SIG-M5 treated with dmso at 0.1 percent for 504 hours (cell line): ENCODE results near the gene TUBA1B.
"Not testable (repeated sequence)": the region's sequence is repeated elsewhere in the genome, so short reads cannot be mapped to it uniquely, and the experiment has no call there.

ENCODE experiments used
- DNase-seq: peaks from one replicate; lab custom pipeline; 2025; ENCODE audit not compliant: unreplicated experiment; lab: John Stamatoyannopoulos, UW

TUBA1B gene

DNA sequence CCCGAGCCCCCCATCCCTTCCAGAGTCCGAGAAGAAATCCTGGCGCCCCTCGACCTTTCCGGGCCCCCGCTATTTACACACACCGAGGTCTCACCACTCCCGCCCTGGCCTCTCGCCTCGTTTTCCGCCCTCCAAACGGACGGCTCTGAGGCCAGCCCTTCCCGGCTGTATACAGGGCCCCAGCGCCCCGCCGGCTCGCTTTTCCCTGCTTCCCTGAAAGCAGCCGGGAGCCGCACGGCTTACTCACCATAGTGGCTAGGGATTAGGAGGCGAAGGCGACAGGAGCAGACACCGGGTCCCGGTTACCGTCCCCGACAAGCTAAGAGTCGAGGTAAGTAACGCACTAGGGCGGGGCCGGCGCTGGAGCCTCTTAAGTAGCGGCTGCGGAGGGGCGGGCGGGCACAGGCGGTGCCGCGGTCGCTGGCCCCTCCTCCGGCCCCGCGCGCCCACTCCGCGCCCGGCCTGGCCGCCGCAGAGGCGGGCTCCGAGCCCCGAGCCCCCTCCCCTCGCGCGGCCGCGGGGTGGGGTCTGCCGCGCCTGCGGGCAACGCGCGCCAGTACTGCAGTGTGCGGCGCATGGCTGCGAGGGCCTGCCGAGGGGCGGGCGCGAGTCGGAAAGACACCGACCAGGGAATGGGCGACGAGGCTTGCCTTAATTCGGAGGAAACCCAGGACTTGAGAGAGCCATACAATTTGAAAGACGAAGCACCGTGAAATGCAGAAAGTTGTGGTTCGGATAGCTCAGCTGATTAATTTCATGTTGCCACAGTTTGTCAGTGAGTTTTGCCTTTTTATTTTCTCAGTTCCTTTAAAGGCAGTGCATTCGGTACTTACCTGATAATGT is at the start of gene TUBA1B:
Gene TUBA1B (minus strand): TSS at position 345 of the 843 bp plus-strand sequence. CDS start 95 bp downstream, at position 250.
- DNase-seq, result peak; percentile 85

DNA sequence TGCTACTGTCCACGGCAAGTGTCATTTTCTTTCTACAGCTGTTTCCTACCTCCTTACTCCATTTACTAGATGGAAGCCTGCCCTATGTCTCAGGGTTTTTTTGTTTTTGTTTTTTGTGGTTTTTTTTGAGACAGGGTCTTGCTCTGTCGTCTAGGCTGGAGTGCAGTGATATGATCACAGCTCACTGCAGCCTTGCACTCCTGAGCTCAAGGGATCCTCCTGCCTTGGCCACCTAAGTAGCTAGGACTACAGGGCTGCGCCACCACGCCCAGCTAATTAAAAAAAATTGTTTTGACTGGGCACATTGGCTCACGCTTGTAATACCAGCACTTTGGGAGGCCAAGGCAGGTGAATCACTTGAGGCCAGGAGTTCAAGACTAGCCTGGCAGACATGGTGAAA is 43.0 kb upstream of the TUBA1B start:
- no peak for DNase-seq

DNA sequence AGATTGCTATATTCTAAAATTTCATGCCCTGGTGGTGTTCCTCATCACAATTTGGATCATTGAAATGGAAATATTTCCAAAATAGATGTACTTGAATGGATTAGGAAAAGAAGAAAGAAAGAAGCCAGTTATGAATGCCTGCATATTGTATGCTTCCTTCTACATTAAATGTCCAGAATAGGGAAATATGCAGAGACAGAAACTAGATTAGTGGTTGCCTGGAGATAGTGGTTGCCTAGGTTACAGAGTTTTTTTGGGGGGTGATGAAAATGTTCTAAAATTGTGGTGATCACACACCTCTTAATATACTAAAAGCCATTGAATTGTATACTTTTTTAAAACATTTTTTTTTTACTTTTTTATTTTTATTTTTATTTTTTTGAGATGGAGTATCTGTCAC is 39.7 kb upstream of the TUBA1B start:
- DNase-seq, result no peak

- no peak for DNase-seq
Observed at GRCh38 chr12:49165114-49165513, 33.9 kb upstream of the TUBA1B start.

GRCh38 chr12:49161901-49162300 is 30.7 kb upstream of the TUBA1B start:
- not testable (repeated sequence) for DNase-seq

DNA sequence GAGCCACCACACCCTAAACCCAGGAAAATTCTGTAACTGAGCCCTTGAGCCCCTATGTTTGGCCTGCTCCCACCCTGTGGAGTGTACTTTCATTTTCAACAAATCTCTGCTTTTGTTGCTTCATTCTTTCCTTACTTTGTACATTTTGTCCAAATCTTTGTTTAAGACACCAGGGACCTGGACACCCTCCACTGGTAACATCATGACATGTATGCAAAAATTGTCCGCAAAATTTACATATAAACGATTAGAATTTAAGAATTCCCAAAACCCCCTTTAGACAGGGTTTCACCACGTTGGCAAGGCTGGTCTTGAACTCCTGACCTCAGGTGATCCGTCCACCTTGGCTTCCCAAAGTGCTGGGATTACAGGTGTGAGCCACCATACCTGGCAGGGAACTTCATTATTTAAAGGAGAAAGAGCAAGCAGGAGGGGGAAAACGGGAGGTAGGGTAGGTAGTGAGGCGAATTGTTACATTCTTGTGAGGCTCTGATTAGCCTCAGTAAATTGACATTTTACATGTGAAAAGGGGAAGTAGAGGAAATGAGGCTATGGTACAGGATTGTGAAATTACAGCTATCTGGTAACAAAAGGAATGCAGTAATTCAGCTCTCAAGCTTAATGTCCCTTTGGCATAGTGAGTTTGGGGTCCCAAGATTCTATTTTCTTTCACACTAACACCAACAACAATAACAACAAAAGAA is 30.0 kb upstream of the TUBA1B start:
- DNase-seq, result peak; percentile 84

GRCh38 chr12:49160399-49160798 is 29.2 kb upstream of the TUBA1B start:
- DNase-seq, result no peak

DNA sequence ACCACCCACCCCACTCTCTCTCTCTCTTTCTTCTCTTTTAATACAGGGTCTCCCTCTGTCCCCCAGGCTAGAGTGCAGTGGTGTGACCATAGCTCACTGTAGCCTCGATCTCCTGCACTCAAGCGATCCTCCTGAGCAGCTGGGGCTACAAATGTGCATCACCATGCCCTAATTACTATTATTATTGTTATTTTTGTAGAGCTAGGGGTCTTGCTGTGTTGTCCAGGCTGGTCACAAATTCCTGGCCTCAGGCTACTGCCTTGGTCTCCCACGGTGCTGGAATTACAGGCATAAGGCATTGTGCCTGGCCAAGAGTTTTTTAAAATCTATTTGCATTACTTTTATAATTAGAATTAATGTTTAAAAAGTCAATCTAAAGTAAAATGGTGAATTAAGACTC is 23.0 kb upstream of the TUBA1B start:
- DNase-seq, result no peak

DNA sequence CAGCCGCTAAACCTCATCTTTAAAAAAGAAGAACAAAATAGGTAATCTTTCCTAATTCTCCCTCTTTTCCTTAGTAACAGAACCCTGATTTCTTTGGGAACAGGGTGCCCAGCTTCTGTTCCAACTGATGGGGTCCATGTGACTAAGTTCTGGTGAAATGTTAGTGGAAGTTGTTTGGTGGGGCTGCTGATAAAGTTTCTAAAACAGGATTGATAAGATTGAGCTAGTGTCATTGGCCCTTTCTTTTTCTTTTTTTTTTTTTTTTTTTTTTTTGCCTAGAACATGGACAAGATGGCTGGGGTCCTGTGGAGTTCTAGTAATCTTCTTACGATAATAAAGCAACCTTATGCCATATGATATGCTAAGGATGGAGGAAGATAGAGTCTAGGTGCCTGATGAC is 16.2 kb upstream of the TUBA1B start:
- DNase-seq, result no peak

DNA sequence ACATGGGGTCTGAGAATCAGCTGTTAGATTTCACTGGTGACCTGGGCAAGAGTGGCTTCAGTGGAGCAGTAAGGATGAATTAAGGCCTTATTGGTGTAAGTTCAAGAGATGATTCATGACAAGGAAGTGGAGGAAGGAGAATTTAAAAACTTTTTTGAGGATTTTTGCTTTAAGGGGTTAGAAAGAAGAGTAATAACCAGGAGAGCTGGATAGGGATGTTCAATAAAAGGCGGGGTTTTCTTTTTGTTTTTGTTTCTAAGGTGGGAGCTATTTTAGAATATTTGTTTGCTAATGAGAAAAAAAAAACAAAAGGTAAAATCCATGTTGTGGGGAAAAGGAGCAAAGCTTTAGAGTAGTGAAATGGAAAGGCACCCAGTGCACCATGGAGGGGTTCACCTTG is 15.2 kb upstream of the TUBA1B start:
- DNase-seq, result no peak

DNA sequence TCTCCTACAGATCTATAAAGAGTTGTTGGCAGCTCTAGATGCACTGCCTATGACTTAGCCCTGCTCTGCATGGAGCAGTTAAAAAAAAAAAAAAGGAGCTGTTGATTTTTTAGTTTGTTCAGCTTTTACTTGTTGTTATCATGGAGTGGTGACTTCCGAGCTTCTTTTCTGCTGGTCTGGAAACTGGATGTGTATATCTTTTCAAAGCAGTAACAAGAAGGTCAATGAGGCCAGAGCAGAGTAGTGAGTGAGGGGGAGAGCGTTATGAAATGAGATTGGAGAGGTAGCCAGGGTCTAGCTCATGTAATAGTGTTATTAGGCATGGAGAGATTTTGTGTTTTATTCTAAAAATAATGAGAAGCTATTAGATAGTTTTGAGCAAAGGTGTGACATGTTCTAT is 13.2 kb upstream of the TUBA1B start:
- no peak for DNase-seq

DNA sequence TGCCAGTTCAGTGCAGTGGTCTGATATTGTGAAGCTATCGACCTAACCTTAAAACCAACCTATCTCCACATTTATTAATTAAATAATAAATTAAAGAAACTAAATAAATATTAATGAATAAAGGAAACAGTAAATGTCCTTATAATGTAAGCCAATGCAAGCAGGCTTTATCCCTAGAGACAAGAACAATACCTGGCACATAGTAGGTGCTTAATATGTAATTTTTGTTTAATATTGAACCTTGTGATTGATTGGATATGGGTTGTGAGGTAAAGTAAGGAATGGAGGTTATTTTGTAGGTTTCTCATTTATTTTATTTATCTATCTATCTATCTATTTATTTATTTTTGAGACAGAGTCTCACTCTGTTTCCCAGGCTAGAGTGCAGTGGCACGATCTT is 7.8 kb upstream of the TUBA1B start:
- no peak for DNase-seq

DNA sequence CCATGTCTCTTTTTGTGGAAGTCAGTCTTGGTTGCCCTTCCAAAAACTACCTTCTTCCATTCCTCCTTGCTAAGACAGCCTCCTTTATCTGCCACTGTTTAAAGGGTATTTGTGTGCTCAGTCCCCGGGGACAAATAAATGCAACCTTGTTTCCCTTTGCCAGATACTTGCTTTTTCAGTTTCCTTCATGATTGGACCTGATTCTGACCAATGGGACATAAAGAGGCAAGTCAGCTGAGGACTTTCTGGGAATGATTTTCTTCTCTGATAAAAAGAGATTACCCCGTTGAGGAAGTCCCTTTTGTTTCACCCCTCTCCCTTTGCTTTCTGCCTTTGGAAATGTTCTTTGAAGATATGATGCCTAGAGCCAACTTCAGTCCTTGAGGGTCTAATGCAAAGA is 7.4 kb upstream of the TUBA1B start:
- DNase-seq, result no peak

- DNase-seq, result no peak
Observed at GRCh38 chr12:49137476-49137875, 6.3 kb upstream of the TUBA1B start.

DNA sequence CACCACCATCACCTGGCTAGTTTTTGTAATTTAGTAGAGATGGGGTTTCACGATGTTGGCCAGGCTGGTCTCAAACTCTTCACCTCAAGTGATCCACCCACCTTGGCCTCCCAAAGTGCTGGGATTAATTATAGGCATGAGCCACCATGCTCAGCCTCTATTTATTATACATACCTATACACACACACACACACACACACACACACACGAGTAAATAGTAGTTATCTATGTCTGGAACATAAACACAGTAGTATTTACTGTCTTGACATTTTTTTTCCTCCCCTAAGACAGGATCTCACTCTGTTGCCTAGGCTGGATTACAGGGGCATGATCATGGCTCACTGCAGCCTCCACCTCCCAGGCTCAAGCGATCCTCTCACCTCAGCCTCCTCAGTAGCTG is 5.8 kb upstream of the TUBA1B start:
- DNase-seq, result not testable (repeated sequence)

DNA sequence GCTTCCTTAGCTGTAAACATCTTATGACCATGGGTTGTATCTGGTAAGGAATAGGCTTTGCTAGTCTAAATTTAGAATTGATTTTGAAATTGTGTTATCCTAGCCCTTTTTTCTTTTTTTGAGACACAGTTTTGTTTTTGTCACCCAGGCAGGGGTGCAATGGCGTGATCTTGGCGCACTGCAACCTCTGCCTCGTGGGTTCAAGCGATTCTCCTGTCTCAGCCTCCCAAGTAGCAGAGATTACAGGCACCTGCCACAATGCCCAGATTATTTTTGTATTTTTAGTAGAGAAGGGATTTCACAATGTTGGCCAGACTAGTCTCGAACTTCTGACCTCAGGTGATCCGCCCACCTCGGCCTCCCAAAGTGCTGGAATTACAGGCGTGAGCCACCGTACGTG is 2.4 kb upstream of the TUBA1B start:
- no peak for DNase-seq

DNA sequence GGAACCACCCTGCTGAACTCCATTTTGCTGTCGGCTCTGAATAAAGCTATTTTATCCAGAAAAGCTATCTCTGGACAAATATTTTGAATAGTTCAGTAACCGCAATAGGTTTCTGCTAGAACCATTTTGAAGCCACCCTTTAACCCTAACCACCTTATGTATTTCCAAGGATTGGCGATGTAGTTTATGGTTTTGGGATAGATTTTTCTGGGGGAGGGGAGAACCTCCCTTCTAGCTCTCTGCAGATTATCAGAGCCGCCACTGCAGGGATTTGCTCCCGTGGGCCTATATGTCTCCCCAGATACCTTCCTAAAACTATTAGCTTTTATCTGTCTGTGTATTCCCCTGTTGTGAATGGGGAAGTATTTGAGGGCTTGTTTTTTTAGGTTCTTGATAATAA is 1.8 kb upstream of the TUBA1B start:
- no peak for DNase-seq

- peak; percentile 66 for DNase-seq
Observed at GRCh38 chr12:49131894-49132461, 783 bp upstream of the TUBA1B start.

GRCh38 chr12:49130151-49131050 is 794 bp downstream of the TUBA1B start:
- DNase-seq, result peak; percentile 92

- no peak for DNase-seq
Observed at GRCh38 chr12:49129332-49130150, 1.7 kb downstream of the TUBA1B start.
